WTC11 (cell line): ENCODE results near the gene MRS2. TPM values are rescaled to one million over a fixed set of nuclear protein-coding genes. Genes with fewer than 3 reads are reported as not detected.
"Not testable (repeated sequence)": the region's sequence is repeated elsewhere in the genome, so short reads cannot be mapped to it uniquely, and the experiment has no call there.

Source experiments
- ATAC-seq: fragments of 200-7000 bp; cut with Tn5 transposase; 2 replicates; pipeline ENCODE4 v1.10.0; 2021; ENCODE audit warnings: mild to moderate bottlenecking, moderate library complexity
- CTCF ChIA-PET: fragments of 300-600 bp; sonication (Branson Sonifier 250); formaldehyde crosslinking; loops from one replicate; lab custom pipeline; 2021; ENCODE audit warnings: antibody characterized with exemption; lab: Charles Lee
- POLR2A ChIA-PET: fragments of 350-600 bp; sonication (Branson Sonifier 250); formaldehyde crosslinking; loops from one replicate; lab custom pipeline; 2021; ENCODE audit warnings: antibody characterized with exemption; lab: Charles Lee
- DNase-seq: peaks from one replicate; pipeline ENCODE4 v3.0.0; 2021; ENCODE audit warnings: low spot score
- H3K27ac Mint-ChIP-seq: 2 replicates; pipeline ENCODE4 v1.8.0; 2021; ENCODE audit warnings: mixed read lengths
- H3K27me3 Mint-ChIP-seq: 2 replicates; pipeline ENCODE4 v1.8.0; 2021; ENCODE audit warnings: low read depth, mild to moderate bottlenecking, moderate library complexity, mixed read lengths
- H3K36me3 Mint-ChIP-seq: 2 replicates; pipeline ENCODE4 v1.8.0; 2021; ENCODE audit warnings: mixed read lengths
- H3K4me1 Mint-ChIP-seq: 2 replicates; pipeline ENCODE4 v1.8.0; 2022; ENCODE audit warnings: mixed read lengths
- H3K4me3 Mint-ChIP-seq: 2 replicates; pipeline ENCODE4 v1.8.0; 2021; ENCODE audit warnings: mild to moderate bottlenecking, moderate library complexity, mixed read lengths
- H3K9me3 Mint-ChIP-seq: 2 replicates; pipeline ENCODE4 v1.8.0; 2021; ENCODE audit warnings: mixed read lengths
- ATF1 ChIP-seq: sonication (generic); formaldehyde crosslinking; IDR thresholded peaks from 2 replicates; pipeline ENCODE4 v1.8.1; 2023; ENCODE audit warnings: mild to moderate bottlenecking, moderate library complexity, missing genetic modification reagents
- ESRRA ChIP-seq: sonication (generic); formaldehyde crosslinking; IDR thresholded peaks from 2 replicates; pipeline ENCODE4 v1.8.1; 2022; ENCODE audit warnings: mild to moderate bottlenecking, missing genetic modification reagents, borderline replicate concordance
- FOXP4 ChIP-seq: sonication (generic); formaldehyde crosslinking; IDR thresholded peaks from 2 replicates; pipeline ENCODE4 v1.8.0; 2022; ENCODE audit warnings: mild to moderate bottlenecking, missing genetic modification reagents
- MAX ChIP-seq: sonication (generic); formaldehyde crosslinking; IDR thresholded peaks from 2 replicates; pipeline ENCODE4 v1.8.0; 2022; ENCODE audit warnings: mild to moderate bottlenecking, missing genetic modification reagents
- MXD4 ChIP-seq: fragments of 250-450 bp; sonication (Bioruptor Pico); IDR thresholded peaks from 2 replicates; pipeline ENCODE4 v1.8.0; 2021; ENCODE audit warnings: mild to moderate bottlenecking, moderate library complexity, borderline replicate concordance
- RELA ChIP-seq: sonication (generic); formaldehyde crosslinking; IDR thresholded peaks from 2 replicates; pipeline ENCODE4 v1.8.1; 2022; ENCODE audit warnings: missing genetic modification reagents, mild to moderate bottlenecking, borderline replicate concordance
- TEAD4 ChIP-seq: sonication (generic); formaldehyde crosslinking; IDR thresholded peaks from 2 replicates; pipeline ENCODE4 v1.8.0; 2022; ENCODE audit warnings: mild to moderate bottlenecking, missing genetic modification reagents
- USF1 ChIP-seq: sonication (generic); formaldehyde crosslinking; IDR thresholded peaks from 2 replicates; pipeline ENCODE4 v1.8.0; 2022; ENCODE audit warnings: mild to moderate bottlenecking, missing genetic modification reagents
- ZNF281 ChIP-seq: sonication (generic); formaldehyde crosslinking; IDR thresholded peaks from 2 replicates; pipeline ENCODE4 v1.8.0; 2023; ENCODE audit warnings: mild to moderate bottlenecking, missing genetic modification reagents
- ZNF512 ChIP-seq: sonication (generic); formaldehyde crosslinking; IDR thresholded peaks from 2 replicates; pipeline ENCODE4 v1.8.1; 2022; ENCODE audit warnings: missing genetic modification reagents, borderline replicate concordance
- total RNA-seq: library from RNA; stranded (reverse); gene quantifications from 3 replicates; pipeline ENCODE4 v1.2.3, GENCODE V29; 2021

Gene MRS2
- total RNA-seq, 1 experiment from 2014 or later, result 91.6 TPM

GRCh38 chr6:24414531-24414930 is 11.8 kb downstream of the MRS2 start:
- H3K9me3 Mint-ChIP-seq, ATAC-seq, H3K27me3 Mint-ChIP-seq, DNase-seq, CTCF ChIA-PET, POLR2A ChIA-PET, H3K4me3 Mint-ChIP-seq, H3K4me1 Mint-ChIP-seq, H3K27ac Mint-ChIP-seq: not testable (repeated sequence)
- H3K36me3 Mint-ChIP-seq, result peaks cover 73% of the 10 kb centered on the region

- ChIA-PET POLR2A (interaction anchor here (0.7 kb wide), 1 partner anchor 13 kb away, joined by 3 read pairs; no protein-coding TSS in a partner anchor), CTCF (no interaction called here)
- ATAC-seq (no peak), DNase-seq (no peak)
- H3K4me3 Mint-ChIP-seq, result no peak overlapping the region
- no peaks in the 10 kb centered on the region for H3K27me3 Mint-ChIP-seq
- no peaks in the 10 kb centered on the region for H3K4me1 Mint-ChIP-seq
- peaks cover 77% of the 10 kb centered on the region for H3K36me3 Mint-ChIP-seq
- no peak overlapping the region for H3K27ac Mint-ChIP-seq
- no peak for TF ChIP-seq USF1 (CRISPR knock-in tag)
- no peak for TF ChIP-seq ATF1 (CRISPR knock-in tag)
- H3K9me3 Mint-ChIP-seq, result no peaks in the 10 kb centered on the region
These were observed 13.0 kb downstream of the MRS2 start for GRCh38 chr6:24415753-24416152.

GRCh38 chr6:24419526-24419925 is 16.8 kb downstream of the MRS2 start:
- peaks cover 86% of the 10 kb centered on the region for H3K36me3 Mint-ChIP-seq

GRCh38 chr6:24425091-24425490 is 22.4 kb downstream of the MRS2 start:
- TF ChIP-seq FOXP4 (no peak), MXD4 (CRISPR knock-in tag) (no peak), ZNF281 (CRISPR knock-in tag) (no peak), ESRRA (CRISPR knock-in tag) (no peak)

More at GRCh38 chr6:24419526-24419925, 16.8 kb downstream of the MRS2 start:
- Mint-ChIP-seq H3K9me3 (no peaks in the 10 kb centered on the region), H3K4me3 (no peak overlapping the region), H3K27ac (no peak overlapping the region), H3K27me3 (no peaks in the 10 kb centered on the region), H3K4me1 (no peaks in the 10 kb centered on the region)
- CTCF ChIA-PET, result no interaction called here
- ATAC-seq, result no peak
- no peak for TF ChIP-seq TEAD4 (CRISPR knock-in tag)
- no peak for TF ChIP-seq RELA (CRISPR knock-in tag)
- no peak for TF ChIP-seq ZNF512 (CRISPR knock-in tag)
- no peak for TF ChIP-seq MAX (CRISPR knock-in tag)
- POLR2A ChIA-PET, result no interaction called here
- no peak for DNase-seq

More at GRCh38 chr6:24425091-24425490, 22.4 kb downstream of the MRS2 start:
- Mint-ChIP-seq H3K4me3 (no peak overlapping the region), H3K36me3 (peaks cover 48% of the 10 kb centered on the region), H3K27ac (no peak overlapping the region), H3K4me1 (no peaks in the 10 kb centered on the region), H3K9me3 (no peaks in the 10 kb centered on the region), H3K27me3 (no peaks in the 10 kb centered on the region)
- CTCF ChIA-PET, result no interaction called here
- no peak for ATAC-seq
- POLR2A ChIA-PET, result interaction anchor here (0.6 kb wide), 1 partner anchor 9 kb away, joined by 4 read pairs; no protein-coding TSS in a partner anchor
- DNase-seq, result no peak
